Trophoblast cell (in vitro differentiated cells and primary cell): ENCODE measurements around the gene THAP2. TPM values are rescaled to one million over a fixed set of nuclear protein-coding genes. Genes with fewer than 3 reads are reported as not detected.

ENCODE experiments used
- DNase-seq, 2 donors: peaks; one replicate each; pipeline ENCODE4 v3.0.0-alpha.2; 2016
- H2AFZ ChIP-seq: 2 replicates; pipeline ENCODE4 v1.6.1; 2013; ENCODE audit warnings: low read length, moderate library complexity, mild to moderate bottlenecking; ENCODE audit not compliant: insufficient read depth, poor library complexity
- H2AK5ac ChIP-seq: 2 replicates; pipeline ENCODE4 v1.6.1; 2013; ENCODE audit warnings: mild to moderate bottlenecking, low read length
- H2BK120ac ChIP-seq: 2 replicates; pipeline ENCODE4 v1.6.1; 2013; ENCODE audit warnings: low read length, mild to moderate bottlenecking, moderate library complexity; ENCODE audit not compliant: insufficient read depth, poor library complexity
- H2BK12ac ChIP-seq: 2 replicates; pipeline ENCODE4 v1.6.1; 2013; ENCODE audit warnings: mild to moderate bottlenecking, low read length, moderate library complexity
- H2BK5ac ChIP-seq: 2 replicates; pipeline ENCODE4 v1.6.1; 2013; ENCODE audit warnings: low read length, low read depth, moderate library complexity, mild to moderate bottlenecking; ENCODE audit not compliant: poor library complexity
- H3K14ac ChIP-seq: 2 replicates; pipeline ENCODE4 v1.6.1; 2013; ENCODE audit warnings: mild to moderate bottlenecking, low read length
- H3K18ac ChIP-seq: 2 replicates; pipeline ENCODE4 v1.6.1; 2013; ENCODE audit warnings: mild to moderate bottlenecking, low read length
- H3K23ac ChIP-seq: 2 replicates; pipeline ENCODE4 v1.6.1; 2013; ENCODE audit warnings: low read length
- H3K27ac ChIP-seq: 2 replicates; pipeline ENCODE4 v1.5.1; 2013; ENCODE audit warnings: low read depth, mild to moderate bottlenecking, inconsistent platforms, low read length, moderate library complexity
- H3K27me3 ChIP-seq: 2 replicates; pipeline ENCODE4 v1.6.1; 2013; ENCODE audit warnings: inconsistent platforms, mild to moderate bottlenecking, low read length, moderate library complexity; ENCODE audit not compliant: insufficient read depth
- H3K36me3 ChIP-seq, 2 experiments: 1 replicate in 1 of 2; 2 replicates in 1 of 2; pipeline ENCODE4 v1.6.1; 2013; ENCODE audit warnings: low read length in 2 of 2, mild to moderate bottlenecking in 2 of 2, moderate library complexity in 1 of 2; ENCODE audit not compliant: insufficient read depth in 2 of 2, control insufficient read depth in 1 of 2
- H3K4ac ChIP-seq: 2 replicates; pipeline ENCODE4 v1.6.1; 2013; ENCODE audit warnings: low read depth, mild to moderate bottlenecking, low read length, moderate library complexity
- H3K4me1 ChIP-seq, 2 experiments: 1 replicate in 1 of 2; 2 replicates in 1 of 2; pipeline ENCODE4 v1.6.1; 2013; ENCODE audit warnings: low read length in 2 of 2, mild to moderate bottlenecking in 2 of 2, moderate library complexity in 1 of 2; ENCODE audit not compliant: insufficient read depth in 2 of 2, control insufficient read depth in 1 of 2
- H3K4me2 ChIP-seq: 2 replicates; pipeline ENCODE4 v1.6.1; 2013; ENCODE audit warnings: inconsistent platforms, mild to moderate bottlenecking, low read length, moderate library complexity
- H3K4me3 ChIP-seq: 2 replicates; pipeline ENCODE4 v1.5.1; 2013; ENCODE audit warnings: mild to moderate bottlenecking, low read depth, low read length, inconsistent platforms
- H3K79me1 ChIP-seq: one replicate; pipeline ENCODE4 v1.6.1; 2013; ENCODE audit warnings: low read length
- H3K79me2 ChIP-seq: 2 replicates; pipeline ENCODE4 v1.6.1; 2013; ENCODE audit warnings: low read length, mild to moderate bottlenecking; ENCODE audit not compliant: control insufficient read depth, insufficient read depth, poor library complexity
- H3K9ac ChIP-seq: 2 replicates; pipeline ENCODE4 v1.6.1; 2013; ENCODE audit warnings: mild to moderate bottlenecking, low read length
- H3K9me3 ChIP-seq: 2 replicates; pipeline ENCODE4 v1.6.1; 2013; ENCODE audit warnings: low read depth, mild to moderate bottlenecking, control low read depth, inconsistent platforms, low read length; ENCODE audit not compliant: insufficient read depth
- H4K12ac ChIP-seq: 2 replicates; pipeline ENCODE4 v1.6.1; 2013; ENCODE audit warnings: low read depth, mild to moderate bottlenecking, low read length, moderate library complexity
- H4K8ac ChIP-seq: 2 replicates; pipeline ENCODE4 v1.6.1; 2013; ENCODE audit warnings: low read depth, mild to moderate bottlenecking, low read length, moderate library complexity
- H4K91ac ChIP-seq: one replicate; pipeline ENCODE4 v1.6.1; 2013; ENCODE audit warnings: low read depth, mild to moderate bottlenecking, low read length, moderate library complexity
- WGBS: extraction: QIAGEN DNeasy Blood & Tissue Kit; methylation state at CpG from one replicate; pipeline ENCODE4 v1.1.7; 2013; ENCODE audit warnings: missing lambda C conversion rate; ENCODE audit not compliant: insufficient read length, insufficient coverage; ENCODE audit errors: extremely low coverage; 5-methylcytosine and 5-hydroxymethylcytosine counted together
- polyA plus RNA-seq: library from polyadenylated mRNA; stranded (reverse); fragments of 200-250 nt; gene quantifications from 2 replicates; pipeline ENCODE4 v1.2.3, GENCODE V29; 2013

Gene THAP2
- polyA plus RNA-seq, result 5.2 and 5.3 TPM in 2 replicates

GRCh38 chr12:71663561-71664410 lies at the start of gene THAP2, which contains the start of gene ZFC3H1:
Gene THAP2, plus strand, starts transcription at chr12:71664301. Its CDS starts 209 bp downstream, at chr12:71664510.
Gene ZFC3H1, minus strand, starts transcription at chr12:71663848. Its CDS starts 238 bp downstream, at chr12:71663610.
- Histone ChIP-seq H3K27me3 (no peaks in the 10 kb centered on the region), H3K4me2 (peak within 1 kb of the TSS; percentile 59), H4K8ac (peak within 1 kb of the TSS; percentile 75), H3K79me2 (peaks cover 13% of the 10 kb centered on the region), H3K23ac (no peak within 1 kb of the TSS), H3K9me3 (no peaks in the 10 kb centered on the region), H3K4ac (peak within 1 kb of the TSS; percentile 95), H4K12ac (peak within 1 kb of the TSS; percentile 76), H3K4me1 (peaks cover 0 to 2% of the 10 kb centered on the region in 2 experiments), H3K9ac (peak within 1 kb of the TSS; percentile 80), H2BK5ac (peak within 1 kb of the TSS; percentile 50), H4K91ac (peak within 1 kb of the TSS; percentile 82), H2AFZ (peak within 1 kb of the TSS; percentile 71), H3K36me3 (no peaks in the 10 kb centered on the region), H2AK5ac (peak within 1 kb of the TSS; percentile 81), H3K79me1 (peaks cover 13% of the 10 kb centered on the region), H3K4me3 (peak within 1 kb of the TSS; percentile 87), H2BK120ac (peak within 1 kb of the TSS; percentile 40), H2BK12ac (no peak within 1 kb of the TSS), H3K27ac (peak within 1 kb of the TSS; percentile 70), H3K14ac (peak within 1 kb of the TSS; percentile 78), H3K18ac (peak within 1 kb of the TSS; percentile 48)
- peak; percentile 96 to 99 for DNase-seq
- WGBS, result no CpG with 5 or more reads among the region's 57 CpGs

- Histone ChIP-seq H3K23ac (no peak overlapping the region), H2BK120ac (no peak overlapping the region), H3K27ac (no peak overlapping the region), H3K4ac (no peak overlapping the region), H3K79me2 (no peaks in the 10 kb centered on the region), H3K18ac (no peak overlapping the region), H3K9ac (no peak overlapping the region), H4K91ac (no peak overlapping the region), H3K14ac (no peak overlapping the region), H2BK5ac (no peak overlapping the region), H3K4me1 (no peaks in the 10 kb centered on the region), H3K4me2 (no peak overlapping the region), H3K9me3 (no peaks in the 10 kb centered on the region), H3K79me1 (no peaks in the 10 kb centered on the region), H2AK5ac (no peak overlapping the region), H4K12ac (no peak overlapping the region), H2BK12ac (no peak overlapping the region), H2AFZ (no peak overlapping the region), H3K4me3 (no peak overlapping the region), H3K27me3 (no peaks in the 10 kb centered on the region), H4K8ac (no peak overlapping the region), H3K36me3 (peaks cover 18 to 28% of the 10 kb centered on the region in 2 experiments)
- WGBS, result no CpG with 5 or more reads among the region's 1 CpG
- DNase-seq, result no peak
Measured at GRCh38 chr12:71621938-71622337, 42.2 kb upstream of the THAP2 start.

GRCh38 chr12:71625476-71625875 lies 38.6 kb upstream of the THAP2 start:
- Histone ChIP-seq H4K12ac (no peak overlapping the region), H3K4me1 (no peaks in the 10 kb centered on the region), H3K9ac (no peak overlapping the region), H2AK5ac (no peak overlapping the region), H3K4me3 (no peak overlapping the region), H4K91ac (no peak overlapping the region), H2BK120ac (no peak overlapping the region), H3K4ac (no peak overlapping the region), H3K79me1 (no peaks in the 10 kb centered on the region), H4K8ac (no peak overlapping the region), H3K27ac (no peak overlapping the region), H2BK5ac (peak overlapping the region; percentile 40), H3K18ac (no peak overlapping the region), H3K9me3 (no peaks in the 10 kb centered on the region), H3K23ac (no peak overlapping the region), H3K14ac (no peak overlapping the region), H2BK12ac (no peak overlapping the region), H3K4me2 (no peak overlapping the region), H2AFZ (no peak overlapping the region), H3K27me3 (no peaks in the 10 kb centered on the region), H3K79me2 (no peaks in the 10 kb centered on the region), H3K36me3 (peaks cover 18 to 29% of the 10 kb centered on the region in 2 experiments)
- DNase-seq, result no peak
- no CpG with 5 or more reads among the region's 2 CpGs for WGBS

- H3K4me1 ChIP-seq, result no peaks in the 10 kb centered on the region
- no peak overlapping the region for H2BK120ac ChIP-seq
- H2AK5ac ChIP-seq, result no peak overlapping the region
- H3K27ac ChIP-seq, result no peak overlapping the region
- no peak overlapping the region for H4K12ac ChIP-seq
- H3K4me2 ChIP-seq, result no peak overlapping the region
- no peak overlapping the region for H4K91ac ChIP-seq
- H3K4ac ChIP-seq, result no peak overlapping the region
- no peak overlapping the region for H2BK5ac ChIP-seq
- no peak overlapping the region for H3K4me3 ChIP-seq
- WGBS, result no CpG with 5 or more reads among the region's 5 CpGs
- H3K23ac ChIP-seq, result no peak overlapping the region
- no peak overlapping the region for H3K18ac ChIP-seq
- no peaks in the 10 kb centered on the region for H3K9me3 ChIP-seq
- no peak overlapping the region for H4K8ac ChIP-seq
- no peak for DNase-seq
- peaks cover 18 to 26% of the 10 kb centered on the region in 2 experiments for H3K36me3 ChIP-seq
- H3K27me3 ChIP-seq, result no peaks in the 10 kb centered on the region
- no peak overlapping the region for H3K9ac ChIP-seq
- no peak overlapping the region for H3K14ac ChIP-seq
- no peak overlapping the region for H2AFZ ChIP-seq
- H3K79me1 ChIP-seq, result no peaks in the 10 kb centered on the region
- H3K79me2 ChIP-seq, result no peaks in the 10 kb centered on the region
- H2BK12ac ChIP-seq, result no peak overlapping the region
Measured at GRCh38 chr12:71626098-71626497, 38.0 kb upstream of the THAP2 start.
